B cell (primary cell): ENCODE measurements around the gene DNAJC15. TPM values are rescaled to one million over a fixed set of nuclear protein-coding genes. Genes with fewer than 3 reads are reported as not detected.

Experiments
- ATAC-seq: fragments of 200-7000 bp; cut with Tn5 transposase; one replicate; pipeline ENCODE4 v1.10.0; 2021; ENCODE audit warnings: low read depth, mild to moderate bottlenecking, moderate number of reproducible peaks, moderate library complexity
- CTCF ChIA-PET: fragments of 350-600 bp; sonication (Branson Sonifier 250); formaldehyde crosslinking; loops from one replicate; lab custom pipeline; 2021; ENCODE audit warnings: antibody characterized with exemption, inconsistent platforms; lab: Charles Lee
- POLR2A ChIA-PET: fragments of 350-600 bp; sonication (Branson Sonifier 250); formaldehyde crosslinking; loops from one replicate; lab custom pipeline; 2021; ENCODE audit warnings: antibody characterized with exemption; lab: Charles Lee
- DNase-seq: peaks from one replicate; pipeline ENCODE4 v3.0.0; 2013
- H2AFZ ChIP-seq: 2 replicates; pipeline ENCODE4 v1.6.1; 2012; ENCODE audit warnings: mild to moderate bottlenecking, low read depth, low read length; ENCODE audit not compliant: insufficient read depth, poor library complexity, severe bottlenecking
- H3K27ac ChIP-seq, 2 donors: 1 replicate in 1 of 2; 2 replicates in 1 of 2; pipeline ENCODE4 v1.5.1; 2012 to 2013; ENCODE audit warnings: low read length in 2 of 2, mild to moderate bottlenecking in 2 of 2, moderate library complexity in 1 of 2
- H3K27me3 ChIP-seq, 4 experiments: fragments of 200-600 bp in 1 of 4; sonication (generic) in 1 of 4; replicated peaks in 1 of 4; 1 replicate in 2 of 4; 2 replicates in 2 of 4; pipeline versions ENCODE4 v1.6.1 to v1.7.0; 2013 to 2016; ENCODE audit warnings: low read length in 3 of 4, mild to moderate bottlenecking in 2 of 4, mixed read lengths in 1 of 4, moderate library complexity in 1 of 4; ENCODE audit not compliant: insufficient read depth in 4 of 4, control insufficient read depth in 3 of 4; ENCODE audit errors: control extremely low read depth in 1 of 4
- H3K36me3 ChIP-seq, 2 experiments: replicated peaks in 1 of 2; 1 replicate in 1 of 2; 2 replicates in 1 of 2; pipeline versions ENCODE4 v1.6.1 to v1.7.1; 2013; ENCODE audit warnings: low read length in 1 of 2; ENCODE audit not compliant: insufficient read depth in 2 of 2, control insufficient read depth in 1 of 2; ENCODE audit errors: control extremely low read depth in 1 of 2, extremely low read depth in 1 of 2
- H3K4me1 ChIP-seq, 2 donors: fragments of 200-600 bp in 1 of 2; sonication (generic) in 1 of 2; 1 replicate in 1 of 2; 2 replicates in 1 of 2; pipeline versions ENCODE4 v1.5.1 to v1.6.1; 2013 to 2017; ENCODE audit warnings: low read length in 2 of 2; ENCODE audit not compliant: control insufficient read depth in 2 of 2, insufficient read depth in 2 of 2
- H3K4me2 ChIP-seq: replicated peaks from 2 replicates; pipeline ENCODE3; 2012; ENCODE audit warnings: mild to moderate bottlenecking, low read depth, low read length; ENCODE audit not compliant: poor library complexity, severe bottlenecking
- H3K4me3 ChIP-seq, 5 experiments: fragments of 200-600 bp in 1 of 5; sonication (generic) in 1 of 5; 1 replicate in 3 of 5; 2 replicates in 2 of 5; pipeline versions ENCODE4 v1.5.1 to v1.7.0; 2011 to 2016; ENCODE audit warnings: low read length in 4 of 5, mild to moderate bottlenecking in 4 of 5, low read depth in 2 of 5, control low read depth in 1 of 5, moderate library complexity in 1 of 5; ENCODE audit not compliant: insufficient read depth in 1 of 5; ENCODE audit errors: control extremely low read depth in 1 of 5, extremely low read depth in 1 of 5
- H3K79me2 ChIP-seq: fragments of 200-600 bp; sonication (generic); one replicate; pipeline ENCODE4 v1.6.0; 2016; ENCODE audit warnings: low read length; ENCODE audit not compliant: control insufficient read depth, insufficient read depth
- H3K9ac ChIP-seq: fragments of 200-600 bp; sonication (generic); 2 replicates; pipeline ENCODE4 v1.6.1; 2017; ENCODE audit warnings: mild to moderate bottlenecking, low read length, moderate library complexity
- H3K9me3 ChIP-seq, 3 donors: one replicate each; pipeline versions ENCODE4 v1.6.1 to v1.7.1; 2013; ENCODE audit warnings: low read length in 2 of 3; ENCODE audit not compliant: control insufficient read depth in 2 of 3, insufficient read depth in 1 of 3; ENCODE audit errors: control extremely low read depth in 1 of 3
- H4K20me1 ChIP-seq: 2 replicates; pipeline ENCODE4 v1.6.0; 2012; ENCODE audit warnings: mild to moderate bottlenecking, low read length; ENCODE audit not compliant: insufficient read depth, control insufficient read depth, poor library complexity, severe bottlenecking
- H3K27ac Mint-ChIP-seq: one replicate; pipeline ENCODE4 v1.8.0; 2021; ENCODE audit warnings: mixed read lengths
- H3K27me3 Mint-ChIP-seq: one replicate; pipeline ENCODE4 v1.8.0; 2021; ENCODE audit warnings: mixed read lengths
- H3K4me1 Mint-ChIP-seq: one replicate; pipeline ENCODE4 v1.8.0; 2021; ENCODE audit warnings: mixed read lengths
- H3K4me3 Mint-ChIP-seq: one replicate; pipeline ENCODE4 v1.8.0; 2021; ENCODE audit warnings: mixed read lengths
- H3K9me3 Mint-ChIP-seq: one replicate; pipeline ENCODE4 v1.8.0; 2022; ENCODE audit warnings: mixed read lengths; ENCODE audit not compliant: insufficient read depth
- EZH2 ChIP-seq: IDR thresholded peaks from 2 replicates; pipeline ENCODE4 v1.6.1; 2012; ENCODE audit warnings: borderline replicate concordance, low read depth, mild to moderate bottlenecking, moderate library complexity, low read length; ENCODE audit not compliant: insufficient read depth, poor library complexity, severe bottlenecking
- WGBS: methylation state at CpG from one replicate; pipeline ENCODE4 v1.1.5; 2013; ENCODE audit warnings: missing lambda C conversion rate; ENCODE audit not compliant: insufficient coverage; 5-methylcytosine and 5-hydroxymethylcytosine counted together
- intact Hi-C: fragments of 100-400 bp; cut with micrococcal nuclease; formaldehyde crosslinking; loops from one replicate; pipeline ENCODE4 v1.10.0; 2022
- polyA plus RNA-seq: library from polyadenylated mRNA; depleted of rRNA; stranded (reverse); fragments of >200 nt; gene quantifications from 2 replicates; pipeline ENCODE4 v1.2.3, GENCODE V29; 2012
- total RNA-seq, 2 donors: library from RNA; stranded (reverse); fragments of 120-200 nt in 1 of 2; gene quantifications; 1 replicate in 1 of 2; 2 replicates in 1 of 2; pipeline versions ENCODE4 v1.2.3 to v1.2.4, GENCODE V29; 2013 to 2022
- TF ChIP-seq, protein P1 (sequence below): fragments of 200-600 bp; IDR thresholded peaks from one replicate; pipeline ENCODE4 v1.8.0; 2022; ENCODE audit warnings: antibody characterized with exemption, mild to moderate bottlenecking

Gene DNAJC15
- total and polyA plus RNA-seq, 2 donors (not counting 1 experiment from before 2014, with no cell fraction given) = 11.5 to 15.2 TPM

DNA sequence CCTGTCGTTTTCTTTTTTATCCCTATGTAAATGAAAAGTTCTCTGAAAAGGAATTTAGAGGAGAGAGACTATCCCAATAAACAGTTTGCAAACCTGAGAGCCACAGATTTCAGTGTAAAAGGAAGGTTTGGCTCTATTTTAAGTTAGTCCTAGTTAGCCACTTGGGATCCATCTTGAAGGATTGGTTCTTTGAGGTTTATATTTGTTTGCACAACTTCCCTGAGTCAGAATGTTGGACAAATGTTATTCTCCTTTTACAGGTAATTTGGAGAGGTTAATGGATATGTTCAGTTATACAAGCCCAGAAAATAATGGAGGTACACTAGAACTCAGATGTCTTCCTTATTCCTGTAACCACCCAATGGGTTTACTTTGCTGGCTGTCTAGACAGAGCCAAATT, 2.6 kb upstream of the DNAJC15 start:
- H3K9me3 Mint-ChIP-seq = no peaks in the 10 kb centered on the region
- CTCF ChIA-PET = no interaction called here
- no peak overlapping the region for H3K4me3 Mint-ChIP-seq

DNA sequence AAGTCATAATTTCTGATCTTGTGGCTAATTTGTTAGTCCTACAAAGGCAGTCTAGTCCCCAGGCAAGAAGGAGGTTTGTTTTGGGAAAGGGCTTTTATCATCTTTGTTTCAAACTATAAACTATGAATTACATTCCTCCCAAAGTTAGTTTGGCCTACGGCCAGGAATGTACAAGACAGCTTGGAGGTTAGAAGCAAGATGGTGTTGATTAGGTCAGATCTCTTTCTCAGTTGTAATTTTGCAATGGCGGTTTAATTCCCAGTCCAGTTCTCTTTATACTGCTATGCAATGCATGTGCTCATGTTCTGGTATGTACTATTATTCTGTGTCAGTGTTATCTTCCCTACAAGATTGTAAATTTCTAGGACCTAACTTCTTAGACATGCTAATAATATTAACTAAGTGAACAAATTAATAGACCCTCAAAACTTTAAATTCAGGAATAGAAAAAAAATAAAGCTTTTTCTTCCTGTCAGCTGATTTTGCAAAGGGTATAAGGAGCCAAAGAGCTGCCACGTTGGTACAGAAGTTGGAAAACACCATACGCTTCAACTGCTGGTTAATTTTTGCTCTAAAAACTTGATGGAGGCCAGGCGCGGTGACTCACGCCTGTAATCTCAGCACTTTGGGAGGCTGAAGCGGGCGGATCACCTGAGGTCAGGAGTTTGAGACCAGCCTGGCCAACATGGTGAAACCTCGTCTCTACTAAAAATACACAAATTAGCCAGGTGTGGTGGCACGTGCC, 1.3 kb upstream of the DNAJC15 start:
- H3K27ac ChIP-seq = no peak overlapping the region
- no peaks in the 10 kb centered on the region for H3K27me3 Mint-ChIP-seq
- H3K9ac ChIP-seq = no peak overlapping the region
- 100% methylated on average over 8 of the region's 11 CpGs for WGBS
- ATAC-seq = no peak
- peak overlapping the region; percentile 27 for H3K4me3 Mint-ChIP-seq
- no peak overlapping the region for H3K4me2 ChIP-seq
- POLR2A ChIA-PET = interaction anchor here (1.0 to 2.7 kb wide), 2 partner anchors 30 to 64 kb away, joined by 3 to 19 read pairs; partner anchors contain the start of gene EPSTI1
- H4K20me1 ChIP-seq = no peaks in the 10 kb centered on the region
- no peak overlapping the region for H2AFZ ChIP-seq
- intact Hi-C loops = loop anchor here (2.0 to 10.0 kb wide), 4 partner anchors 23 to 63 kb away; no protein-coding TSS in a partner anchor
- peaks cover 31% of the 10 kb centered on the region for H3K4me1 Mint-ChIP-seq
- no peak for DNase-seq
- H3K9me3 Mint-ChIP-seq = no peaks in the 10 kb centered on the region
- no peak for TF ChIP-seq EZH2
- TF ChIP-seq, protein P1, sequence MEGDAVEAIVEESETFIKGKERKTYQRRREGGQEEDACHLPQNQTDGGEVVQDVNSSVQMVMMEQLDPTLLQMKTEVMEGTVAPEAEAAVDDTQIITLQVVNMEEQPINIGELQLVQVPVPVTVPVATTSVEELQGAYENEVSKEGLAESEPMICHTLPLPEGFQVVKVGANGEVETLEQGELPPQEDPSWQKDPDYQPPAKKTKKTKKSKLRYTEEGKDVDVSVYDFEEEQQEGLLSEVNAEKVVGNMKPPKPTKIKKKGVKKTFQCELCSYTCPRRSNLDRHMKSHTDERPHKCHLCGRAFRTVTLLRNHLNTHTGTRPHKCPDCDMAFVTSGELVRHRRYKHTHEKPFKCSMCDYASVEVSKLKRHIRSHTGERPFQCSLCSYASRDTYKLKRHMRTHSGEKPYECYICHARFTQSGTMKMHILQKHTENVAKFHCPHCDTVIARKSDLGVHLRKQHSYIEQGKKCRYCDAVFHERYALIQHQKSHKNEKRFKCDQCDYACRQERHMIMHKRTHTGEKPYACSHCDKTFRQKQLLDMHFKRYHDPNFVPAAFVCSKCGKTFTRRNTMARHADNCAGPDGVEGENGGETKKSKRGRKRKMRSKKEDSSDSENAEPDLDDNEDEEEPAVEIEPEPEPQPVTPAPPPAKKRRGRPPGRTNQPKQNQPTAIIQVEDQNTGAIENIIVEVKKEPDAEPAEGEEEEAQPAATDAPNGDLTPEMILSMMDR = no peak
- CTCF ChIA-PET = interaction anchor here (0.7 to 3.8 kb wide), 11 partner anchors 8 to 62 kb away, joined by 3 to 24 read pairs (median 6); partner anchors contain the start of gene EPSTI1
- no peak overlapping the region for H3K27ac Mint-ChIP-seq
- no peaks in the 10 kb centered on the region for H3K27me3 ChIP-seq
- H3K9me3 ChIP-seq = no peaks in the 10 kb centered on the region
- no peaks in the 10 kb centered on the region for H3K36me3 ChIP-seq
- H3K4me1 ChIP-seq = peaks cover 25 to 26% of the 10 kb centered on the region in 2 donors
- H3K79me2 ChIP-seq = peaks cover 42% of the 10 kb centered on the region
- H3K4me3 ChIP-seq = no peak overlapping the region

More for the DNA sequence above, 2.6 kb upstream of the DNAJC15 start:
- ATAC-seq = no peak
- H3K4me3 ChIP-seq = no peak overlapping the region
- no peak for DNase-seq
- H3K36me3 ChIP-seq = no peaks in the 10 kb centered on the region
- H3K4me2 ChIP-seq = no peak overlapping the region
- POLR2A ChIA-PET = no interaction called here
- no peak overlapping the region for H3K9ac ChIP-seq
- no peaks in the 10 kb centered on the region for H3K27me3 ChIP-seq
- TF ChIP-seq, protein P1 = no peak
- no peak for TF ChIP-seq EZH2
- Mint-ChIP-seq H3K4me1 (peaks cover 23% of the 10 kb centered on the region), H3K27ac (no peak overlapping the region), H3K27me3 (no peaks in the 10 kb centered on the region)
- WGBS = no CpG with 5 or more reads among the region's 1 CpG
- no peaks in the 10 kb centered on the region for H4K20me1 ChIP-seq
- H3K4me1 ChIP-seq = peaks cover 20 to 22% of the 10 kb centered on the region in 2 donors
- H3K9me3 ChIP-seq = no peaks in the 10 kb centered on the region
- H3K79me2 ChIP-seq = peaks cover 30% of the 10 kb centered on the region
- H3K27ac ChIP-seq = no peak overlapping the region
- H2AFZ ChIP-seq = peak overlapping the region; percentile 1
- intact Hi-C loops = loop anchor here (10.0 kb wide), 1 partner anchor 64 kb away; no protein-coding TSS in a partner anchor
